Measurements from ENCODE around the gene DAB1.
"Not testable (repeated sequence)": the region's sequence is repeated elsewhere in the genome, so short reads cannot be mapped to it uniquely, and the experiment has no call there.

The DAB1 gene

GRCh38 chr1:57124170-57124569, 299.7 kb downstream of the DAB1 start:
- no peak for DNase-seq (ENCODE audit: low read depth, low spot score)

GRCh38 chr1:57122031-57122430, 301.8 kb downstream of the DAB1 start:
- no peak for DNase-seq (ENCODE audit: low read depth, low spot score)

- no peak for DNase-seq (ENCODE audit: low read depth, low spot score)
Measured at GRCh38 chr1:57118948-57119603, 304.8 kb downstream of the DAB1 start.

- no peak for DNase-seq (ENCODE audit: low read depth, low spot score)
Measured at GRCh38 chr1:57117753-57118152, 306.1 kb downstream of the DAB1 start.

GRCh38 chr1:57116871-57117270, 307.0 kb downstream of the DAB1 start:
- no peak for DNase-seq (ENCODE audit: low read depth, low spot score)

- no peak for DNase-seq (ENCODE audit: low read depth, low spot score)
Measured at GRCh38 chr1:57115030-57115614, 308.7 kb downstream of the DAB1 start.

GRCh38 chr1:57112148-57112547, 311.7 kb downstream of the DAB1 start:
- DNase-seq (ENCODE audit: low read depth, low spot score) = no peak

GRCh38 chr1:57111175-57111574, 312.7 kb downstream of the DAB1 start:
- DNase-seq (ENCODE audit: low read depth, low spot score) = no peak

GRCh38 chr1:57109883-57110282, 314.0 kb downstream of the DAB1 start:
- no peak for DNase-seq (ENCODE audit: low read depth, low spot score)

GRCh38 chr1:57109247-57109646, 314.6 kb downstream of the DAB1 start:
- no peak for DNase-seq (ENCODE audit: low read depth, low spot score)

GRCh38 chr1:57106296-57106695, 317.6 kb downstream of the DAB1 start:
- DNase-seq (ENCODE audit: low read depth, low spot score) = no peak

GRCh38 chr1:57102561-57103326, 321.1 kb downstream of the DAB1 start:
- no peak for DNase-seq (ENCODE audit: low read depth, low spot score)

GRCh38 chr1:57101209-57101608, 322.7 kb downstream of the DAB1 start:
- DNase-seq (ENCODE audit: low read depth, low spot score) = no peak

GRCh38 chr1:57094749-57095148, 329.1 kb downstream of the DAB1 start:
- DNase-seq (ENCODE audit: low read depth, low spot score) = no peak

GRCh38 chr1:57093122-57093521, 330.7 kb downstream of the DAB1 start:
- DNase-seq (ENCODE audit: low read depth, low spot score) = no peak

- DNase-seq (ENCODE audit: low read depth, low spot score) = no peak
Measured at GRCh38 chr1:57091642-57092041, 332.2 kb downstream of the DAB1 start.

- no peak for DNase-seq (ENCODE audit: low read depth, low spot score)
Measured at GRCh38 chr1:57089855-57090254, 334.0 kb downstream of the DAB1 start.

GRCh38 chr1:57089221-57089620, 334.6 kb downstream of the DAB1 start:
- no peak for DNase-seq (ENCODE audit: low read depth, low spot score)

GRCh38 chr1:57088653-57089052, 335.2 kb downstream of the DAB1 start:
- DNase-seq (ENCODE audit: low read depth, low spot score) = no peak

- not testable (repeated sequence) for DNase-seq (ENCODE audit: low read depth, low spot score)
Measured at GRCh38 chr1:57087660-57088059, 336.2 kb downstream of the DAB1 start.

- DNase-seq (ENCODE audit: low read depth, low spot score) = no peak
Measured at GRCh38 chr1:57086154-57086553, 337.7 kb downstream of the DAB1 start.

- no peak for DNase-seq (ENCODE audit: low read depth, low spot score)
Measured at GRCh38 chr1:57084701-57085100, 339.2 kb downstream of the DAB1 start.
